Spleen (tissue), 7 donors: Measurements from ENCODE around the gene DAP3.
"Not testable (repeated sequence)": the region's sequence is repeated elsewhere in the genome, so short reads cannot be mapped to it uniquely, and the experiment has no call there.

Experiments
- CTCF ChIP-seq, 11 experiments: fragments of 200-600 bp in 7 of 11; fragments of 450-650 bp in 4 of 11; sonication (generic) in 4 of 11; IDR thresholded peaks in 8 of 11; conservative IDR thresholded peaks in 3 of 11; 1 replicate in 7 of 11; 2 replicates in 4 of 11; pipeline versions ENCODE4 v1.4.0 to v1.8.0; 2016 to 2021; ENCODE audit warnings: antibody characterized with exemption in 11 of 11, inconsistent platforms in 4 of 11, mild to moderate bottlenecking in 1 of 11
- POLR2A ChIP-seq, 3 donors: fragments of 450-650 bp; IDR thresholded peaks; one replicate each; pipeline ENCODE4 v1.5.1; 2017; ENCODE audit warnings: antibody characterized with exemption in 3 of 3, mild to moderate bottlenecking in 1 of 3
- POLR2AphosphoS5 ChIP-seq, 3 donors: sonication (generic); formaldehyde crosslinking; IDR thresholded peaks; one replicate each; pipeline ENCODE4 v1.5.1; 2017; ENCODE audit warnings: antibody characterized with exemption in 3 of 3
- donor health status: DM: no; HTN: no; CAD: no; lungs with moderate emphysema.
- donor health status: DM: no; HTN: no; CAD: no.
- donor health status: DM: no; HTN: no; CAD: no.

DNA sequence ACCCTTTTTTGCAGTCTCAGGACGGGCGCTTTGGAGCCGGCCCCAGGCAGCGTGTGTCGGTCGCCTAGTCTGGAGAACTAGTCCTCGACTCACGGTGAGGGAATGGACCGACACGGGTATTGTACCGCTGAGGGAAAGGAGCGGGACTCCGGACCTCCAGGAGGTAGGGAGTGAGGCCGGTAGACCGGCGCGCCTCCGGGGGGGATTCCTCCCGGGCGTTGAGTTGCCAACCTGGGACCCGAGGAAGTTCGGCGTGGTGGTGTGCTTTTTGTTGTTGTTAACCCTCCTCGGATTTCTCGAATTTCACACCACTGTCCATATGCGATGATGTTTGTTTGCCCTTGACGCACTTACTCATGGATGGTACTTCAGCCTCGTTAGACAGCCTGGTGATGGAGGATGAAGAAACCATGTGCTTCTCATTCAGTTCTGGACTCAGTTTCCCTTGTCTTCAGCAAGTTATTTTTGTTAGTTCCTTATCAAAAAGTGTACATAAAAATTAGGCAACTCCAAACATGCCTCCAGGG, at the start of gene DAP3:
- not testable (repeated sequence) for TF ChIP-seq CTCF (IDR thresholded peaks at IDR 0.05 in 8 of 11, conservative IDR thresholded peaks at IDR 0.05 in 3 of 11)
- TF ChIP-seq POLR2AphosphoS5 (IDR thresholded peaks at IDR 0.05) (peak in 1 of 3 donors; percentile 77), POLR2A (IDR thresholded peaks at IDR 0.05) (peak in 1 of 3 donors; percentile 39)
